ENCODE measurements around the gene PPP1R26.

Gene PPP1R26

DNA sequence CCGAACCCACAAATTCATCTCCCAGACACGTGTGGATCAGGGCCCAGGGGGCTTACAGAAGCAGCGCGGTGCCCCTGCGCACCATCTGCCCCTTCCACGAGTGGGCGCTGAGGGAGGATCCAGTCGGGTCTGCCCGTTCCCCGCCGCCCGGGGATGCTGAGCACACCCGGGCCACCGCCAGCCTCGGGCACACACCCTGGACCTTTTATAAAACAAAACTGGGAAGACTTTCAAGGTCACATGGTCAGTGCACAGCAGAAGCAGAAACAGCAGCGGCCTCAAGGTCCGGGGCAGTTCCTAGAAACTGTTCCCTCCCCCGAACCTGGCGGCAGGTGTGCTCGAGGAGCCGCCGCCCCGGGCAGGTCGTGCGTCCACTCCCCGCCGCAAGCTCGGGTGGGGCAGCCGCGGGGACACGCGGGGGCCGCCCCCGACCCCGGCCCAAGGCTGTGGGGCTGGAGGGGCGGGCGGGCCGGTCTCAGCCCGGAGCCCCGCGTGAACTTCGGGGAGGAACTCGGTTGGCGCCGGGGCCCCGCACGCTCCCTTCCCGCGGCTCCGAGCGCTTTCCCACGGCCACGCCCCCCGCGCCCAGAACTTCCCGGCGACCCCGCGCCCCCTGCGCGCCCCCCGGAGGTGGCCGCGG lies 633 bp upstream of the PPP1R26 start:
- ChIA-PET CTCF (no interaction called here), POLR2A (no interaction called here)
- TF ChIP-seq, protein P1, sequence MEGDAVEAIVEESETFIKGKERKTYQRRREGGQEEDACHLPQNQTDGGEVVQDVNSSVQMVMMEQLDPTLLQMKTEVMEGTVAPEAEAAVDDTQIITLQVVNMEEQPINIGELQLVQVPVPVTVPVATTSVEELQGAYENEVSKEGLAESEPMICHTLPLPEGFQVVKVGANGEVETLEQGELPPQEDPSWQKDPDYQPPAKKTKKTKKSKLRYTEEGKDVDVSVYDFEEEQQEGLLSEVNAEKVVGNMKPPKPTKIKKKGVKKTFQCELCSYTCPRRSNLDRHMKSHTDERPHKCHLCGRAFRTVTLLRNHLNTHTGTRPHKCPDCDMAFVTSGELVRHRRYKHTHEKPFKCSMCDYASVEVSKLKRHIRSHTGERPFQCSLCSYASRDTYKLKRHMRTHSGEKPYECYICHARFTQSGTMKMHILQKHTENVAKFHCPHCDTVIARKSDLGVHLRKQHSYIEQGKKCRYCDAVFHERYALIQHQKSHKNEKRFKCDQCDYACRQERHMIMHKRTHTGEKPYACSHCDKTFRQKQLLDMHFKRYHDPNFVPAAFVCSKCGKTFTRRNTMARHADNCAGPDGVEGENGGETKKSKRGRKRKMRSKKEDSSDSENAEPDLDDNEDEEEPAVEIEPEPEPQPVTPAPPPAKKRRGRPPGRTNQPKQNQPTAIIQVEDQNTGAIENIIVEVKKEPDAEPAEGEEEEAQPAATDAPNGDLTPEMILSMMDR (IDR thresholded peaks at IDR 0.05; ENCODE audit: control extremely low read depth, extremely low read depth, low read depth, missing control alignments), result no peak
- DNase-seq (ENCODE audit: extremely low spot score), result no peak

DNA sequence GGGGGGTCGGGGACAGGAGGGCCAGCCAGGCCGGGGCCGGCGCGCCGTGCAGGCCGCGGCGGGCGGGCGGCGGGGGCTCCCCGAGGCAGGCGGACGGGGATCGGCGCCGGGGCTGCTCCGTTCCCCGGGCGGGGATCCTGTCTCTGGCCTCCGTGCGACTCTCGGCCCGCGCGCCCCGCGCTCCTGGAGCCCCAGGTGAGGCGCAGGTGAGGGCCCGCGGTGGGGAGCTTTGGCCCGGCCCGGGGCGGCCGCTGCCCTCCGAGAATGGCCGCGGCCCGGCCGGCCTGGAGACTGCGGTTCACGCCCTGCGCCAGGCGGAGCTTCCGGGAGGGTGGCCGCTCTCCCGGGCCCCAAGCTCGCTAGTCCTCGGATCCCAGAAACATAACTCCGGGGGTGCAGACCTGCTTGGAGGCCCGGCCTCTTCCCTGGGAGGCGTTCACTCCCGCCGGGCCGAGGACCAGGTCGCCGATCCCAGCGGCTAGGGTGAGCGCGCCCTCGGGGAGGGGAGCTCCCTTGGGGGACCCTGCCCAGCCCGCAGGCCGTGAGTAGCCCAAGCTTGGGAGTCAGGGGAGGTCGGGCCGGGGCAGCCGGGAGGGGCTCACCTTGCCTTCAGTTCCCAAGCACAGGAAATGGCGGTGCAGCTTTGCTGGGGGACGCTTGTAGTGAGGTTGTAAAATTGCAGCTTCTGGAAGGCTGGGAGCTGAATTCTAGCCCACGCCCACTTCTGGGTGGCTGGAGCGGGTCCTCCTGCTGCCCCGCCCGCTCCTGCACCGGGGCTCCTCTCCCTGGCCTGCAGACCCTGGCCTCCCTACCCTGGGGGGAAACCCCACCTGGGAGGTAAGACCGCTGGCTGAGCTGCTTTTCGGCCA lies 723 bp downstream of the PPP1R26 start:
- CTCF ChIA-PET, result interaction anchor here (1.0 to 1.2 kb wide), 2 partner anchors 19 to 25 kb away, joined by 3 to 6 read pairs; a partner anchor contains a TSS

GRCh38 chr9:135480940-135481310 lies 1.3 kb downstream of the PPP1R26 start:
- no peak for DNase-seq (ENCODE audit: extremely low spot score)
- POLR2A ChIA-PET, result no interaction called here
- TF ChIP-seq, protein P1 (IDR thresholded peaks at IDR 0.05; ENCODE audit: control extremely low read depth, extremely low read depth, low read depth, missing control alignments), result no peak
- CTCF ChIA-PET, result interaction anchor here (1.0 to 1.2 kb wide), 2 partner anchors 19 to 24 kb away, joined by 3 to 6 read pairs; a partner anchor contains a TSS

More for the DNA sequence above, 723 bp downstream of the PPP1R26 start:
- POLR2A ChIA-PET, result no interaction called here
- TF ChIP-seq, protein P1 (IDR thresholded peaks at IDR 0.05; ENCODE audit: control extremely low read depth, extremely low read depth, low read depth, missing control alignments), result no peak
- DNase-seq (ENCODE audit: extremely low spot score), result peak; percentile 36

DNA sequence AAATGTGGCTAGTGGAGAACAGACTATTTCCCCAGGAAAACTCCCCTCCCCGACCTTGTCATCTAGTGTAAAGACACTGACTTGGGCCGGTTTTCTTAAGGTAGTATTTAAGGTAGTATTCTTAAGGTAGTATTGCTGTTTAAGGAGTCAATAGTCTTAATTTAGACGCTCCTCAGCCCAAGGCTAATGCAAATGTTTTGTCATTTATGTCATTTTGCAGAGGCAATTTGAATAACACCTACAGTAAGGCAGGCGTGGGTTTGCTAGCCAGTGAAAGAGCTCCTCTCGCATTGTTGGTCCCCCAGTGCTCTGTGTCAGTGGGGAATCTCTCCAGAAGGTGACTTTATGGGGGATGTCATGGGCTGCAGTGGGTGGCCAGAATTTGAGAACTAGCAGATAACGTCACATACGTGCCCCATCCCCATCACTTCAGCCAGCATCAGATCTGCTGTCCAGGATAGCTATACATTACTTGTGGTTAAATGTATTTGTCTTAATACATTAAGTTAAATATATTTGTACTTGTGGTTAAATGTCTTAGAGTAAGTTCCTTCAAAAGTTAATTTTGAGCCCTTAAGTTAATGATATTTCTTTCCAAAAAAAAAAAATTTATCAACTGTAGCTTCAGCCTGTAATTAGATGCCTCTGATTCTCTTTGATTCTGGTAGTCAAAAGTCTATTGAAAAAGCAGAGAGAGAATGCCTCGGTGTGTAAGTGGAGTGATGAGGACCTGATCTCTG lies 2.6 kb downstream of the PPP1R26 start:
- ChIA-PET POLR2A (no interaction called here), CTCF (interaction anchor here (1.5 kb wide), 1 partner anchor 69 kb away, joined by 3 read pairs; no protein-coding TSS in a partner anchor)
- TF ChIP-seq, protein P1 (IDR thresholded peaks at IDR 0.05; ENCODE audit: control extremely low read depth, extremely low read depth, low read depth, missing control alignments), result no peak
- no peak for DNase-seq (ENCODE audit: extremely low spot score)

DNA sequence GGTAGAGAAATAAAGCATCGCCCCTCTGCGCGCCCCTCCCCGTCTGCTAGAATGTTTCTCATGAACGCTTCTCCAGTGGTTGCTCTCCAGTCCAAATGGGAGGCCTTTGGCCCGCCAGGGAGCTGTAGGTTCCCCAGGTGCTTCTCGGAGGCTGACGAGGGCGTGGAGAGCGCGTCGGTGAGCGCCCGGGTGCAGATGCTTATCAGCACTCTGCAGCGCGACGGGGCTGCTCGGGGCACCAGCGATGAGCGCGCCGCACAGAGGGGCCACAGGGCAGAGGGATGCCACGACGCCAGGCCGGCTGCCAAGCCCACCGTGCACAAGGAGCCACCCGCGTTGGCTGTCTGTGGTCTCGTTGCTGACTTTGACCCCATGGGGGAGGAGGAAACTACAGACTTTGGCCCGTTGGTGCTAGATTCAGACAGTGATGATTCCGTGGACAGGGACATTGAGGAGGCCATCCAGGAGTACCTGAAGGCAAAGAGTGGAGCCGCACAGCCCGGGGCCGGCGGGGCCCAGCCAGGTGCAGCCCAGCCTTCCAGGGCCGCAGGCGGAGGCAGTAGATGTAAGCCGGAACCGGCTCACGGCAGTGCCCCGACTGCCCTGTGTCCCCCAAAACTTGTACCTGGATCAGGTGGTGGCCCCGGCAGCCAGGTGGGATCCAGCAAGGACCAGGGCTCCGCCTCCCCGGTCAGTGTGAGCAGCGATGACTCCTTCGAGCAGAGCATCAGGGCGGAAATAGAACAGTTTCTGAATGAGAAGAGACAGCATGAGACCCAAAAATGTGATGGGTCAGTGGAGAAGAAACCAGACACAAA lies 5.1 kb downstream of the PPP1R26 start:
- DNase-seq (ENCODE audit: extremely low spot score), result no peak
- CTCF ChIA-PET, result interaction anchor here (1.0 kb wide), 1 partner anchor 50 kb away, joined by 3 read pairs; no protein-coding TSS in a partner anchor
- POLR2A ChIA-PET, result no interaction called here
- TF ChIP-seq, protein P1 (IDR thresholded peaks at IDR 0.05; ENCODE audit: control extremely low read depth, extremely low read depth, low read depth, missing control alignments), result no peak
